ENCODE data around the gene NSUN2. TPM values are rescaled to one million over a fixed set of nuclear protein-coding genes. Genes with fewer than 3 reads are reported as not detected.
A peak's percentile ranks its signal among the peaks of the same experiment; 100 is the strongest.

The NSUN2 gene
- polyA plus RNA-seq, 3 donors: 24.4 to 63.4 (median 25.6) TPM

DNA sequence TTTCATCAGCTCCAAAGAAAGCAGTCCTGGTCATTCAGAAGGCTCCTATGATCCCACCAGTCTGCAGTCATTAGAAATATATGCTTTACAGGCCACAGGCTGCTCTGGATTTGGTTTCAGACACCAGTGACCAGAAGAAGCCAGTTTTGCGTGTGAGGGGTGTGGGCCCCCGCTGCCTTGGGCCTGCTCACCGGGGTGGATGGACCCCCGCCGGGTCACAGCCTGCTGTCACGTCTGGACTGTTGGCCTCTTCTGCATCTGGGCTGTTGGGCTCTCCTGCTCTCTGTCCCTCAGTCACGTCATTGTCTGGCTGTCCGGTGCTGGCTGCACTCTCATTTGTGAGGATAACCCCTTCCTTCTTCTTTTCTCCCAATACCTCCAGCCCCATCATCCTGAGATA, 33.1 kb downstream of the NSUN2 start:
- H3K79me2 ChIP-seq (ENCODE audit: insufficient read depth, low read length): no peaks in the 10 kb centered on the region
- intact Hi-C loops (cut with micrococcal nuclease): no loop called here
- no peaks in the 10 kb centered on the region for H3K4me1 Mint-ChIP-seq
- H3K27ac Mint-ChIP-seq: no peak overlapping the region
- peaks cover 4% of the 10 kb centered on the region for H4K20me1 ChIP-seq (ENCODE audit: insufficient read depth, low read length)
- peaks cover 0 to under 1% (median 0%) of the 10 kb centered on the region in 3 donors for H3K27me3 Mint-ChIP-seq (ENCODE audit: low read depth in 3 of 3)
- peaks cover 86 to 93% of the 10 kb centered on the region in 2 donors for H3K36me3 Mint-ChIP-seq
- H2AFZ ChIP-seq (ENCODE audit: insufficient read depth, low read depth, low read length, poor library complexity, severe bottlenecking): no peak overlapping the region
- peaks cover 64 to 86% of the 10 kb centered on the region in 2 donors for H3K36me3 ChIP-seq (replicated peaks in 1 of 2; ENCODE audit: control insufficient read depth in 1 of 2, insufficient read depth in 2 of 2, low read length in 2 of 2)
- H3K9ac ChIP-seq (ENCODE audit: insufficient read depth, low read length, poor library complexity, severe bottlenecking): no peak overlapping the region
- no peak overlapping the region for H3K4me2 ChIP-seq (replicated peaks; ENCODE audit: extremely low read depth, low read length, poor library complexity, severe bottlenecking)
- no peaks in the 10 kb centered on the region for H3K4me1 ChIP-seq (ENCODE audit: control insufficient read depth in 1 of 2, insufficient read depth in 2 of 2, low read length in 2 of 2)
- H3K4me3 Mint-ChIP-seq: no peak overlapping the region
- no peak overlapping the region for H3K4me3 ChIP-seq (replicated peaks in 1 of 3; ENCODE audit: low read depth in 2 of 3, low read length in 3 of 3)
- TF ChIP-seq, protein P1, sequence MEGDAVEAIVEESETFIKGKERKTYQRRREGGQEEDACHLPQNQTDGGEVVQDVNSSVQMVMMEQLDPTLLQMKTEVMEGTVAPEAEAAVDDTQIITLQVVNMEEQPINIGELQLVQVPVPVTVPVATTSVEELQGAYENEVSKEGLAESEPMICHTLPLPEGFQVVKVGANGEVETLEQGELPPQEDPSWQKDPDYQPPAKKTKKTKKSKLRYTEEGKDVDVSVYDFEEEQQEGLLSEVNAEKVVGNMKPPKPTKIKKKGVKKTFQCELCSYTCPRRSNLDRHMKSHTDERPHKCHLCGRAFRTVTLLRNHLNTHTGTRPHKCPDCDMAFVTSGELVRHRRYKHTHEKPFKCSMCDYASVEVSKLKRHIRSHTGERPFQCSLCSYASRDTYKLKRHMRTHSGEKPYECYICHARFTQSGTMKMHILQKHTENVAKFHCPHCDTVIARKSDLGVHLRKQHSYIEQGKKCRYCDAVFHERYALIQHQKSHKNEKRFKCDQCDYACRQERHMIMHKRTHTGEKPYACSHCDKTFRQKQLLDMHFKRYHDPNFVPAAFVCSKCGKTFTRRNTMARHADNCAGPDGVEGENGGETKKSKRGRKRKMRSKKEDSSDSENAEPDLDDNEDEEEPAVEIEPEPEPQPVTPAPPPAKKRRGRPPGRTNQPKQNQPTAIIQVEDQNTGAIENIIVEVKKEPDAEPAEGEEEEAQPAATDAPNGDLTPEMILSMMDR (IDR thresholded peaks at IDR 0.05): no peak
- no peaks in the 10 kb centered on the region for H3K27me3 ChIP-seq (ENCODE audit: control insufficient read depth in 2 of 2, insufficient read depth in 2 of 2, low read length in 2 of 2)
- DNase-seq: no peak
- no peak overlapping the region for H3K27ac ChIP-seq (ENCODE audit: low read depth in 1 of 2, low read length in 2 of 2)
- H3K9me3 Mint-ChIP-seq: no peaks in the 10 kb centered on the region
- WGBS (ENCODE audit: insufficient coverage): 95% methylated on average over 8 of the region's 8 CpGs
- H3K9me3 ChIP-seq (replicated peaks in 1 of 2; ENCODE audit: control insufficient read depth in 1 of 2, insufficient read depth in 1 of 2, low read length in 2 of 2): no peaks in the 10 kb centered on the region

DNA sequence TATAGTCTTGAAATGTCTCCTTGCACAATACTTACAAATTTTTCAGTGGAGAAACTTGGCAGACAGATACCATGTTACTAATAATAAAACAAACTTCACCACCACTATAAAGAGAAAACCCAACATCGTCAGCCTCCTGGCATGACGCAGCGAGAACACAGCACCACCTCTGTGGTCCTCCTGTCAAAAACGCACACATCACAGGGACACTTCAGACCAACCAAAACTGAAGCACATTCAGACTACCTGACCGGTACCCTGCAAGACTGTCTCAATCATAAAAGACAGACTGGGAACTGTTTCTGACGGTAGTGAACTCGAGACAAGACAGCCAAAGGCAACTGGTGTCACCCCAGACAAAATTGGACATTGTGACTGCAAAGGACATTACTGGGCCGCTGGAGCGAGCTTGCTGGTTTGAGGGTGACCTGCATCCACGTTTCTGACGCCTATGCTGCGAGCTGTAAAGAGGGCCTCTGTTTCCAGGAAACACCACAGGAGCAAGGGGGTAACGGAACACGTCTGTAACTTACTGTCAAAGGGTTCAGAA, 34.4 kb downstream of the NSUN2 start:
- TF ChIP-seq, protein P1 (IDR thresholded peaks at IDR 0.05): no peak
- 90% methylated on average over 14 of the region's 14 CpGs for WGBS (ENCODE audit: insufficient coverage)
- DNase-seq: no peak
- peaks cover 0 to 1% (median 0%) of the 10 kb centered on the region in 7 donors for H3K9me3 Mint-ChIP-seq
- Histone ChIP-seq H2AFZ (ENCODE audit: insufficient read depth, low read depth, low read length, poor library complexity, severe bottlenecking) (no peak overlapping the region), H3K9me3 (replicated peaks in 1 of 2; ENCODE audit: control insufficient read depth in 1 of 2, insufficient read depth in 1 of 2, low read length in 2 of 2) (no peaks in the 10 kb centered on the region), H4K20me1 (ENCODE audit: insufficient read depth, low read length) (no peaks in the 10 kb centered on the region), H3K36me3 (replicated peaks in 1 of 2; ENCODE audit: control insufficient read depth in 1 of 2, insufficient read depth in 2 of 2, low read length in 2 of 2) (peaks cover 52 to 72% of the 10 kb centered on the region in 2 donors), H3K79me2 (ENCODE audit: insufficient read depth, low read length) (no peaks in the 10 kb centered on the region), H3K9ac (ENCODE audit: insufficient read depth, low read length, poor library complexity, severe bottlenecking) (no peak overlapping the region), H3K27ac (ENCODE audit: low read depth in 1 of 2, low read length in 2 of 2) (peak overlapping the region in 1 of 2 donors; percentile 22), H3K27me3 (ENCODE audit: control insufficient read depth in 2 of 2, insufficient read depth in 2 of 2, low read length in 2 of 2) (no peaks in the 10 kb centered on the region), H3K4me1 (ENCODE audit: control insufficient read depth in 1 of 2, insufficient read depth in 2 of 2, low read length in 2 of 2) (no peaks in the 10 kb centered on the region), H3K4me2 (replicated peaks; ENCODE audit: extremely low read depth, low read length, poor library complexity, severe bottlenecking) (no peak overlapping the region), H3K4me3 (replicated peaks in 1 of 3; ENCODE audit: low read depth in 2 of 3, low read length in 3 of 3) (no peak overlapping the region)
- H3K4me3 Mint-ChIP-seq: no peak overlapping the region
- peaks cover 0 to 2% (median 0%) of the 10 kb centered on the region in 3 donors for H3K27me3 Mint-ChIP-seq (ENCODE audit: low read depth in 3 of 3)
- H3K27ac Mint-ChIP-seq: peak overlapping the region in 1 of 7 donors; percentile 76
- intact Hi-C loops (cut with micrococcal nuclease): no loop called here
- peaks cover 73 to 80% of the 10 kb centered on the region in 2 donors for H3K36me3 Mint-ChIP-seq
- H3K4me1 Mint-ChIP-seq: no peaks in the 10 kb centered on the region

Data from CD14-positive monocyte (primary cell).